T-helper 1 cell treated with Interleukin-12 subunit alpha and Interleukin-12 subunit beta and Interleukin-4 antibody, amounts not matched to agents 30 μg/mL and 1 μg/mL, for 36 hours (primary cell): ENCODE results near the gene PTPRE.

ENCODE experiments used
- H3K27ac Mint-ChIP-seq: one replicate; pipeline ENCODE4 v1.8.0; 2021; ENCODE audit warnings: mild to moderate bottlenecking, mixed read lengths
- H3K27me3 Mint-ChIP-seq: one replicate; pipeline ENCODE4 v1.8.0; 2021; ENCODE audit warnings: low read depth, mixed read lengths
- H3K36me3 Mint-ChIP-seq: one replicate; pipeline ENCODE4 v1.8.0; 2021; ENCODE audit warnings: low read depth, mixed read lengths
- H3K4me1 Mint-ChIP-seq: one replicate; pipeline ENCODE4 v1.8.0; 2021; ENCODE audit warnings: low read depth, mixed read lengths
- H3K4me3 Mint-ChIP-seq: one replicate; pipeline ENCODE4 v1.8.0; 2021; ENCODE audit warnings: mild to moderate bottlenecking, moderate library complexity, mixed read lengths
- H3K9me3 Mint-ChIP-seq: one replicate; pipeline ENCODE4 v1.8.0; 2021; ENCODE audit warnings: mixed read lengths

Gene PTPRE

DNA sequence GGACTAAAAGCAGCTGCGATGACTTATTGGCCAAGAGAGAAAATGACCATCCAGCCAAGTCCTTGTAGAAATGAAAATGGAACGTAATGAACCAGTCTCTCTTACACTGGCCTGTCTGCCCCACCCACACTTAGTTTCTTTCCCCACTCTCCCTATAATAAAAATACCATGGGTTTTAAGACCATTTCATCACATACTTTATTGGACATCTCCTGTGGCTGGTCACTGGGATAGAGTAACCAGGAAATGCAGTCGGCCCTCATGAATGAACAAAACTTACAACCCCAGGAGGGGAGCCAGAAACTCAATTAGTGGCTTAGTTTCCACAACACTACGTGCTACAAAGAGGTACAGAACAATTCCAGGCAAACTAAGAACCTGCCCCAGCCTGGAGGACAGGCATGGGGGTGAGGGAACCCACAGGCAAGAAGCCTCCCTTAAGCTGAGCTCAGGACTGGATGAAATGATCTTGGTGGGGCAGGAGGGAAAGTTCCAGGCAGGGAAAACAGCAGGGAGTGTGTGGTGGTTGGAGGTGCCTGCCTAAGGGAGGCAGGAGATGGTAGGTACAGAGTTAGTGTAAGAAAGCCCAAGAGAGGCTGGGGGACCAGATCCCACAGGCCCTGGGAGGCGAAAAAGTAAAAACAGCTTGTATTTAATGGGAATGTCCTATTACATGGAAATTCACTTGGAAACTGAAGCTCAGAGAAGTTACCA, 189.7 kb downstream of the PTPRE start:
- Mint-ChIP-seq H3K27me3 (no peaks in the 10 kb centered on the region), H3K27ac (peak overlapping the region; percentile 87), H3K4me3 (no peak overlapping the region), H3K4me1 (peaks cover 33% of the 10 kb centered on the region), H3K36me3 (peaks cover 41% of the 10 kb centered on the region), H3K9me3 (no peaks in the 10 kb centered on the region)

DNA sequence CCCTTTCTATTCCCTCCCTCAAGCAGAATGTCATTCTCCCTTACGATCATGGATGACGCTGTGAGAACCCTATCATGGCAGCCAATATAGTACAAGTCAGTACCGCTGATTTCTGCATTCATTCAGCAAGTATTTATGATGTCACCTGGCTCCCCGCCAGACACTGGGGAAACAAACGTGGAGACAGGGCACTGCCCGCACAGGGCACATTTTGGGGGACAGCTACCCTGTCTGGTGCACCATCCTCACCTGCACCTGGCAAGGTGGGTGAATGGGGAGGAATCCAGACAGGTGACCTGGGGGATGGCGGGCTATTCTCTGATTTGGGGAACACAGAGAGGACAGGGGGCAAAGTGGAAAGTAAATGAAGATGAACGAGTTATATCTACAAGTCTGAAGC, 190.9 kb downstream of the PTPRE start:
- Mint-ChIP-seq H3K27me3 (no peaks in the 10 kb centered on the region), H3K4me1 (peaks cover 36% of the 10 kb centered on the region), H3K4me3 (no peak overlapping the region), H3K36me3 (peaks cover 45% of the 10 kb centered on the region), H3K9me3 (no peaks in the 10 kb centered on the region), H3K27ac (peak overlapping the region; percentile 26)

DNA sequence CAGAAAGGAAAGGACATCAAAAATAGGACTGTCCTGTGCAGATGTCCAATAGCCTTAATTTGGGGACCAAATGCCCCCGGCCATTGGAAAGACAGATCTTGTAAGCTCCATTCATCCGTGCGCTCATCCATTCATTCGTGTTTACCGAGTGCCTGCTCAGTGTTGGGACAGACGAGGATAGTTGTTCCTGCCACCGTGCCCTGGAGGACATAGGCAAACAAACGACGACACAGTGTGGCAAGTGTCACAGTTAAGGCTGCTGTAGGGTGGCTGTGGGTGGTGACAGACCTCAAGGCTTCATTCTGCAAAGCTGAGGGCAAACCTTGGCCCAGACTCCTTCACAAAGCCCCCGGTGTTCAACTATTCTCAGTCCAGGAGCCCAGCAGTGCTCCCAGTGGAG, 191.7 kb downstream of the PTPRE start:
- no peak overlapping the region for H3K4me3 Mint-ChIP-seq
- H3K27me3 Mint-ChIP-seq, result no peaks in the 10 kb centered on the region
- H3K9me3 Mint-ChIP-seq, result no peaks in the 10 kb centered on the region
- no peak overlapping the region for H3K27ac Mint-ChIP-seq
- peaks cover 53% of the 10 kb centered on the region for H3K36me3 Mint-ChIP-seq
- H3K4me1 Mint-ChIP-seq, result peaks cover 45% of the 10 kb centered on the region

DNA sequence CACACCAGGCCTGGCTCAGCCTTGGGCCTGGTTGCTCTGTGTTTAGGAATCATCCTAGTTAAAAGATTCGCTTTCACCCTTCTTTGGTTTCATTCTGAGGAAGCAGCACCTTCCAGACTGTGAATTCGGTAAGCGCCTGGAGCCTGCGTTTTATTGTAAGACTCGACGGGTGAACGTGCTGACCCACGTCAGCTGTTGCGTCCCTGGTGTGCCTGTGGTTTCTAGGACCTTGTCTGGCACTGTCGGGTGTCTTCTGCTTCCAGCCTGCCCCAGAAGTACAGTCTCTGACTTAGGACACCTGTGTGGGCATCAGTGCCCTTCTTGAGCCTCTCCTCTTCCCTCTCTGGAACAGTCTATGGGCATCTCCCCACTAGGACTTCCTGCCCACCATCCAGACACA, 193.0 kb downstream of the PTPRE start:
- peaks cover 54% of the 10 kb centered on the region for H3K4me1 Mint-ChIP-seq
- peaks cover 62% of the 10 kb centered on the region for H3K36me3 Mint-ChIP-seq
- no peak overlapping the region for H3K27ac Mint-ChIP-seq

DNA sequence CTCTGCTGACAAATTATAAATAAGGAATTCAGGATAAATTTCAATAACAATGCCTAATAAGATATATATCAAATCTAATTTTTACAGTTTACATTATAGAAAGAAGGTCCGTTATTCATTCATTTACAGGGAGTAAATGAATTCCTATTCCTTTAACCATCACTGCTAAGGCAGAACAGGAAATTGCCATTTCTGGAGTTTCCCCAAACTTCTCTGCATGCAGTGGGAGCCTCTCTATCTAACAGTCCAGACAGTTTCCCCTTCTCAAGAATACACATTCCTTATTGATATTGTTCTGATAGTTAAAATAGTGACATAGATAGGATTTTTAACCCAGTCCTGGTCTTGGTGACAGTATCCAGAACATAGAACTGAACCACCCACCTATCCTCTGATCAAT, 195.0 kb downstream of the PTPRE start:
- peak overlapping the region; percentile 28 for H3K27ac Mint-ChIP-seq
- no peak overlapping the region for H3K4me3 Mint-ChIP-seq
- no peaks in the 10 kb centered on the region for H3K27me3 Mint-ChIP-seq
- no peaks in the 10 kb centered on the region for H3K9me3 Mint-ChIP-seq
- H3K4me1 Mint-ChIP-seq, result peaks cover 40% of the 10 kb centered on the region
- H3K36me3 Mint-ChIP-seq, result peaks cover 55% of the 10 kb centered on the region

More for the DNA sequence above, 193.0 kb downstream of the PTPRE start:
- Mint-ChIP-seq H3K9me3 (no peaks in the 10 kb centered on the region), H3K4me3 (no peak overlapping the region), H3K27me3 (no peaks in the 10 kb centered on the region)

DNA sequence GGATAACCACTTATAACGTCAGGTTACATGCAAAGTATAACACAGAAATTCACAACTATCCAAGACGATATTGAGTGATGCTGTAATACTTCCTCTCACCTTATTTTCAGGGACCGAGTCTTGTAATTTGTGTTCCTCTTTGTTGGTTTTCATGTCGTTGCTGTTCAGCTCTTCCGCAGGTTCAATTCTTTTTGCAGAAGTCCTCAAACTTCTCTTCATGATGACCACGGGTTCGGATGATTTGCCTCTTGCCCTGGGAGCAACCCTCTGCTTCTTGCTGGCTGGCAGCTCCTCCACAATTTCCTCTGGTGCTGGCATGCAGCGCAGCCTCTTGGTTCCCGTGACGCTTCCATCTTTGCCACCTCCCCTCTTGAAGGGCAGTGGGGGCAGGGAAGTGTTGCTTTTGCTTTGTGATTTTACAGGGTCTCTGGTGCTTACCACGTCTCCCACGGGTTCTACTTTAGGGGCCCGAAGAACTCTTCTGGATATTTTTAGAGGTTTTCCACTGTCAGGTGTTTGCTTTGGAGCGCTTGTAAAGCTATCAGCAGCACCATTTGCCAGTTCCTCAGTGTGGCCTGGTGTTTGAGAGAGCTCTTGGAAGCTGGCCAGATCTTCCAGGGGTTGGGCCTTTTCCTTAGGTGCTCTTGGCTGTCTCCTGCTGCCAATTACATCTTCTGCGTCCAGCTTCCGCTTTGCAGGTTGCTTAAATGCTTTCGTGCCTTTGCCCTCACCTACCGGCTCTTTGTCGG, 195.8 kb downstream of the PTPRE start:
- H3K27me3 Mint-ChIP-seq, result no peaks in the 10 kb centered on the region
- peaks cover 52% of the 10 kb centered on the region for H3K36me3 Mint-ChIP-seq
- H3K4me1 Mint-ChIP-seq, result peaks cover 37% of the 10 kb centered on the region
- H3K4me3 Mint-ChIP-seq, result no peak overlapping the region
- H3K27ac Mint-ChIP-seq, result peak overlapping the region; percentile 74
- no peaks in the 10 kb centered on the region for H3K9me3 Mint-ChIP-seq

DNA sequence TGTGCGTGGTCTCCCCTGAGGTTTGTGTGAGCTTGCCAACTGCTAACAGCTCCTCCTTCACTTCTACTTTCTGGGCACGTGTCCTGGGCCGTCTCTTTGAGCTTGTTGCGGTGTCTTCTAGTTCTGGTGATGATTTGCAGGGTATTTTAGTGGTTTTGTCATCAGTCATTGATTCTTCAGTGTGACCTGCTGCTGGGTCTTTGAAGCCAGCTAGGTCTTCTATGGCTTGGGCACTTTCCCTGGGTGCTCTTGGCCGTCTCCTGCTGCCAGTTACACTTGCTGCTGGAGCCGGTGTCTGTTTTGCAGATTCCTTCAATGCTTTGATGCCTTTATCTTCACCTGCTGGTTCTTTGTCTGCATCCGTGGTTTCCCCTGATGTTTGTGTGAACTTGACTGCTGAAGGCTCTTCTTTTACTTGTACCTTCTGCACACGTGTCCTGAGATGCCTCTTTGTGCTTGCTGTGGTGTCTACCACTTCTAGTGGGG, 196.4 kb downstream of the PTPRE start:
- no peak overlapping the region for H3K4me3 Mint-ChIP-seq

DNA sequence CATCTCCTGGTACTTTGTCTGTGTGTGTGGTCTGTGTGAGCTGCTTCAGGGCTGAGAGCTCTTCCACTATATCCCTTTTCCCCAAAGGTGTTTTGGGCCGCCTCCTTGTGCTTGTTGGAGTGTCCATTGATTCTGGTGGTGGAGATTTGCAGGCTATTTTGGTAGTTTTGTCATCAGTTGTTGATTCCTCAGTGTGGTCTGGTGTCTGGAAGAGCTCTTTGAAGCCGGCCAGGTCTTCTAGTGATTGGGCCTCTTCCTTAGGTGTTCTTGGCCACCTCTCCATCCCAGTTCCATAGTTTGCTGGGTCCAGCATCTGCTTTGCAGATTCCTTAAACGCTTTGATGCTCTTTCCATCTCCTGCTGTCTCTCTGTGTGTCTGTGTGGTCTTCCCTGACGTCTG, 198.5 kb downstream of the PTPRE start:
- no peak overlapping the region for H3K27ac Mint-ChIP-seq

More for the DNA sequence above, 196.4 kb downstream of the PTPRE start:
- Mint-ChIP-seq H3K9me3 (no peaks in the 10 kb centered on the region), H3K27ac (peak overlapping the region; percentile 74), H3K4me1 (peaks cover 32% of the 10 kb centered on the region), H3K36me3 (peaks cover 45% of the 10 kb centered on the region), H3K27me3 (no peaks in the 10 kb centered on the region)

DNA sequence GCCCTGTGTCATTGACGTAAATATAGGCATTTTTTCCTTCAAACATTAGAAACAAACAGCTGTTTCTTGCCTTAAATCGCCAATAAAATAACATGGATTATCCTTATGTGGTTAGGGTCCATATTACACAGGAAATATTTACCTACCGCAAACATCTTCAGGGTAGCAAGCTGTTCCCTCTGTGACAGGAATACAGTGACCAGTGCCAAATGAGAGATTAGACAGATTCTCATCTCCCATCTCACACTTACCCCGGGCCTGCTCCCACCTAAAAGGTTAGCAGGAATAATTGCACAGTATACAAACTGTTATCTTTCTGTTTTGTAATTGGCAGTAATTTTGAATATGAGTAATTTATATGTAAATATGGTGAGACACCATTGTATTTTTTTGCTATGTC, 202.8 kb downstream of the PTPRE start:
- no peaks in the 10 kb centered on the region for H3K27me3 Mint-ChIP-seq
- no peak overlapping the region for H3K27ac Mint-ChIP-seq
- peaks cover 39% of the 10 kb centered on the region for H3K36me3 Mint-ChIP-seq
- no peaks in the 10 kb centered on the region for H3K9me3 Mint-ChIP-seq
- H3K4me1 Mint-ChIP-seq, result peaks cover 18% of the 10 kb centered on the region
- H3K4me3 Mint-ChIP-seq, result no peak overlapping the region

More for the DNA sequence above, 198.5 kb downstream of the PTPRE start:
- H3K27me3 Mint-ChIP-seq, result no peaks in the 10 kb centered on the region
- H3K36me3 Mint-ChIP-seq, result peaks cover 41% of the 10 kb centered on the region
- H3K4me3 Mint-ChIP-seq, result no peak overlapping the region
- H3K4me1 Mint-ChIP-seq, result peaks cover 30% of the 10 kb centered on the region
- H3K9me3 Mint-ChIP-seq, result no peaks in the 10 kb centered on the region

DNA sequence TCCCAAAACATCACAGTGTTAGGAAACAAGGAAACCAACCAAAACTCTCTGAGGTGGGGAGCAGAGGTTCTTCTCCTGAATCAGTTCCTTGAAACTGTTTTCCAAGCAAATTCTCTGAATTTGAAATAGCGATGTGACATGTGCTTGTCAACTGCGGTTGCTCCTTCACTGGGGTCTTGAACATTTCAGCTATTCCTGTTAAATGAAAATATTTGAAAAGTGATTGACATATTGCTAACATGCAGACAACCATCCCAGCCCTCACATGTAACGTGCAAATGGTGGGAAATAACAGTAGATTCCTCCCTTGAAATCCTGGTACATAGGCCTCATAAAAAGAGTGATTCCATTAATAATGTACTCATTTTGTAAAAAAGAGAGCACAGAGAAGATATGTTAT, 203.4 kb downstream of the PTPRE start:
- no peak overlapping the region for H3K27ac Mint-ChIP-seq
- H3K9me3 Mint-ChIP-seq, result no peaks in the 10 kb centered on the region
- H3K36me3 Mint-ChIP-seq, result peaks cover 35% of the 10 kb centered on the region
- no peaks in the 10 kb centered on the region for H3K27me3 Mint-ChIP-seq
- peaks cover 13% of the 10 kb centered on the region for H3K4me1 Mint-ChIP-seq
- H3K4me3 Mint-ChIP-seq, result no peak overlapping the region

DNA sequence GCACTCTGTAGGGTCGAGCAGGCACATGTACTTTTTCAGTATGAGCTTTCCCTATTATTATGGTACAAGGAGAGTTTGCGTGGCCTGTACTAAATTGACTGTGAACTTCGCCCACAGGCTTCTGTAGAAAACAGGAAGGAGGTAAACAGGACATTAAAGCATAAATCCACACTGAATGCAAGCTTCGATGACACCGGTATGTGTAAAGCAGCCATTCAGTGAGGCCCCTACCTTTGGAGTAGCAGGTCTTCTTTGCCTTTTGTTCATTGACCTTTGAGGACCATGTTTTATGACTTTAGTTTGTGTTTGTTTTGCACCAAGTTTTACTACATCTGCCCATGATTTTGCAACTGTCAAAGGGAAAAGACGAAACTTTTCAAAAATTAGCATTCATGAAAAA, 204.8 kb downstream of the PTPRE start:
- Mint-ChIP-seq H3K9me3 (no peaks in the 10 kb centered on the region), H3K36me3 (peaks cover 46% of the 10 kb centered on the region), H3K4me3 (no peak overlapping the region), H3K27ac (peak overlapping the region; percentile 32), H3K27me3 (no peaks in the 10 kb centered on the region), H3K4me1 (peaks cover 15% of the 10 kb centered on the region)

DNA sequence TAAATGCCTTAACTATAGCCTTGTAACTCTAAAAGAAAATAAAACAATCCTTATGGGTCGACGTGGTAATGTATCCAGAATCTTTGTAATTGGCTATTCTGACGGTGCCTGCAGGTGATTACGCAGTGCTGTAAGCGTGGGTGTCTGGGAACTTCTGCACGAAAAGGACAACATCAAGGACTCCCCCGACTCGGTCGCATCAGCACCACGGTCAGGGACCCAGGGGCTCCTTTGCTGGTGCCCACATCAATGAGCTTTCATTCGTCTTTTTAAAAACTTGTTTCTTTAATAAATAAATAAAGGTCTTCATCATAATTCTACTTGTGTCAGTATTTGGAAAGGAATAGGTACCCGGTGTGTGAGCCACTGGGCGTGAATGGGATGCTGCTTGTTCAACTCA, 206.1 kb downstream of the PTPRE start:
- Mint-ChIP-seq H3K4me3 (no peak overlapping the region), H3K9me3 (no peaks in the 10 kb centered on the region), H3K36me3 (peaks cover 46% of the 10 kb centered on the region), H3K4me1 (peaks cover 15% of the 10 kb centered on the region), H3K27me3 (no peaks in the 10 kb centered on the region), H3K27ac (no peak overlapping the region)

DNA sequence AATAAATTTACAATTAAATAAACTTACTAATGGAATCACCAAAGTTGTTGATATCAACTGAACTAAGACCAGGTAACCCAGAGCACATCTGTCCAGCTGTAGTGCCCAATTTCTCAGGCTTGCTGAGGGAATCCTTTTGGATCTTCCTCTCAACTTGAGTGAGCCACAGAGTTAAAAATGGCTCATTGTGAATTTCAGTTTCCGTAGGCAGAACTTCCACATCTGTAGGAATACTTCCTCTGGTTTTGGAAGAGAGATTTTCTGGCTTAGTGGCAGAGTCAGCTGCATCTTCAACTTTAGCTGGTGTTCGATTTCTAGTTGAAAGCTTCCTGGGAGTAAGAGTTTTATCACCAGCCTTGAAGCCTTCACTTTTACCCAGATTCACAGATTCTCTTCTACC, 208.0 kb downstream of the PTPRE start:
- peaks cover 57% of the 10 kb centered on the region for H3K36me3 Mint-ChIP-seq
- H3K27ac Mint-ChIP-seq, result no peak overlapping the region
- no peaks in the 10 kb centered on the region for H3K27me3 Mint-ChIP-seq
- no peaks in the 10 kb centered on the region for H3K9me3 Mint-ChIP-seq
- H3K4me3 Mint-ChIP-seq, result no peak overlapping the region
- H3K4me1 Mint-ChIP-seq, result peaks cover 23% of the 10 kb centered on the region

DNA sequence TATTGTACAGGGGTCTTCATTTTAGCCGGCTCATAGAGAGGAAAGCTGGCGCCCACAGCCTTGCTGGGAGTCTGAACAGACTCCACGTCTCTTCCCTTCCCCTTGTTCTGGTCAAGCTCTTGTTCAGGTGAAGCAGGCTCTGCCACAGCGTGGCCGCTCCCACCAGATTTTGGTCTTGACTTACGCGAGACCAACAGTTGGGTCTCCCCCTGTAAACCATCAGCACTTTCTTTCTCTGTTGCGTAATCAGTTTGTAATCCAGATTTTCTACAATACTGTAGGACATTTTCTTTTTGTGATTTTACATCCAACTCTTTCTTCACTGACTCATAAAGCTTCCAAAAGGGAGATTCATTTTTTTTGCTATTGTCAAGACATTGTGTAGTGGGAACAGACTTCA, 208.5 kb downstream of the PTPRE start:
- H3K9me3 Mint-ChIP-seq, result no peaks in the 10 kb centered on the region
- no peaks in the 10 kb centered on the region for H3K27me3 Mint-ChIP-seq
- peaks cover 53% of the 10 kb centered on the region for H3K36me3 Mint-ChIP-seq
- no peak overlapping the region for H3K4me3 Mint-ChIP-seq
- H3K27ac Mint-ChIP-seq, result no peak overlapping the region
- H3K4me1 Mint-ChIP-seq, result peaks cover 24% of the 10 kb centered on the region

DNA sequence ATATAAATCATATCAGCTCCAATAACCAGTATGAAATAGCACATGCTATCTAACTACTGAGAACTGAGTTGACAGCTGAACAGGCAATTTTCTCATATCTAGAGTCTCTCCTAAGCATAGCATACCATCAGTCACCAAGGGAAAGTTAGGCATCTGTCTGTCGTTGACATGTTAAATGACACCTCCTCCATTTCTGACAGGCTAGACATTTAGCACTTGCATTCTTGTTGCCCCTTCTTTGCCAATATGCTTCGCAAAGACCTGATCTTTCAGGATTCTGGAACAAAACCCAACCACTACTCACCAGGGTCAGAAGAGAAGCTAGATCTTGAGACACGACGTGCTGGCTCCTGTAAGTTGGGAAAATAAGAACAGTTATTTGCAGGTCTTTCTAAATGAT, 209.3 kb downstream of the PTPRE start:
- peaks cover 32% of the 10 kb centered on the region for H3K4me1 Mint-ChIP-seq
- H3K9me3 Mint-ChIP-seq, result no peaks in the 10 kb centered on the region
- no peaks in the 10 kb centered on the region for H3K27me3 Mint-ChIP-seq
- H3K27ac Mint-ChIP-seq, result peak overlapping the region; percentile 19
- peaks cover 57% of the 10 kb centered on the region for H3K36me3 Mint-ChIP-seq
- no peak overlapping the region for H3K4me3 Mint-ChIP-seq
